GM21423 (cell line): ENCODE measurements around the gene GAREM1.
"Not testable (repeated sequence)": the region's sequence is repeated elsewhere in the genome, so short reads cannot be mapped to it uniquely, and the experiment has no call there.

ENCODE experiments used
- ATAC-seq: cut with Tn5 transposase; IDR thresholded peaks from one replicate; pipeline ENCODE4 v1.9.1; 2021; ENCODE audit warnings: mild to moderate bottlenecking, moderate library complexity; ENCODE audit not compliant: unreplicated experiment

GAREM1 gene

GRCh38 chr18:32470714-32471633 lies at the start of gene GAREM1:
Gene GAREM1 (minus strand): TSS chr18:32470882. CDS start chr18:32470428, 454 bp downstream.
- ATAC-seq: peak; percentile 97

GRCh38 chr18:32511147-32511546 lies 40.5 kb upstream of the GAREM1 start:
- no peak for ATAC-seq

GRCh38 chr18:32509111-32509510 lies 38.4 kb upstream of the GAREM1 start:
- ATAC-seq: no peak

GRCh38 chr18:32507093-32507492 lies 36.4 kb upstream of the GAREM1 start:
- ATAC-seq: no peak

- ATAC-seq: no peak
These were observed 31.3 kb upstream of the GAREM1 start for GRCh38 chr18:32502014-32502413.

- not testable (repeated sequence) for ATAC-seq
These were observed 30.6 kb upstream of the GAREM1 start for GRCh38 chr18:32501242-32501641.

GRCh38 chr18:32483002-32483401 lies 12.3 kb upstream of the GAREM1 start:
- no peak for ATAC-seq

GRCh38 chr18:32482117-32482516 lies 11.4 kb upstream of the GAREM1 start:
- no peak for ATAC-seq

GRCh38 chr18:32480581-32480980 lies 9.9 kb upstream of the GAREM1 start:
- ATAC-seq: no peak

- ATAC-seq: no peak
These were observed 8.1 kb upstream of the GAREM1 start for GRCh38 chr18:32478807-32479206.

- ATAC-seq: no peak
These were observed 7.6 kb upstream of the GAREM1 start for GRCh38 chr18:32478317-32478716.

GRCh38 chr18:32476106-32476505 lies 5.4 kb upstream of the GAREM1 start:
- no peak for ATAC-seq

- ATAC-seq: not testable (repeated sequence)
These were observed 4.4 kb upstream of the GAREM1 start for GRCh38 chr18:32475069-32475468.

GRCh38 chr18:32473325-32473724 lies 2.6 kb upstream of the GAREM1 start:
- no peak for ATAC-seq

- no peak for ATAC-seq
These were observed 2.2 kb upstream of the GAREM1 start for GRCh38 chr18:32472841-32473240.

- no peak for ATAC-seq
These were observed 295 bp downstream of the GAREM1 start for GRCh38 chr18:32470460-32470713.

GRCh38 chr18:32469691-32470459 lies 807 bp downstream of the GAREM1 start:
- ATAC-seq: no peak

- no peak for ATAC-seq
These were observed 1.5 kb downstream of the GAREM1 start for GRCh38 chr18:32469190-32469651.

- no peak for ATAC-seq
These were observed 2.4 kb downstream of the GAREM1 start for GRCh38 chr18:32468147-32468845.

- no peak for ATAC-seq
These were observed 8.9 kb downstream of the GAREM1 start for GRCh38 chr18:32461709-32462272.

GRCh38 chr18:32460171-32460731 lies 10.4 kb downstream of the GAREM1 start:
- ATAC-seq: no peak
